LNCaP clone FGC (cell line): ENCODE results near the gene TNFRSF19.
A peak's percentile ranks its signal among the peaks of the same experiment; 100 is the strongest.

Experiments
- DNase-seq: peaks from one replicate; pipeline ENCODE4 v3.0.0-alpha.2; 2011; ENCODE audit warnings: low read depth
- H3K4me3 ChIP-seq: 2 replicates; pipeline ENCODE4 v1.5.1; 2011; ENCODE audit warnings: mild to moderate bottlenecking, low read depth, low read length, control low read depth
- TF ChIP-seq, protein P1 (sequence below): IDR thresholded peaks from 2 replicates; pipeline ENCODE4 v1.5.1; 2012; ENCODE audit warnings: mild to moderate bottlenecking; ENCODE audit not compliant: control insufficient read depth, insufficient read depth; ENCODE audit errors: extremely low read depth

TNFRSF19 gene

DNA sequence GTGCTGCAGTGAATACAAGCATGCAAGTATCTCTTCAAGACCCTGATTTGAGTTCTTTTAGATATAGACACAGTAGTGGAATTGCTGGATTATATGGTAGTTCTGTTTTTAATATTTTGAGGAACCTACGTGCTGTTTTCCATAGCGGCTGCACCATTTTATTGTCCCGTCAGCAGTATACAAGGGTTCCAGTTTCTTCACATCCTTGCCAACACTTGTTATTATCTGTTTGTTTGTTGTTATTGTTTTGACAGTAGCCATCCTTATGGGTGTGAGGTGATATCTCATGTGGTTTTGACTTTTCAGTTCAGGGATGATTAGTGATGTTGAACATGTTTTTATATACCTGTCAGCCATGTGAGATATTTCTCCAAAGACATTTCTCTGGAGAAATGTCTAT lies 53.2 kb downstream of the TNFRSF19 start:
- no peak for DNase-seq
- H3K4me3 ChIP-seq, result no peak overlapping the region
- TF ChIP-seq, protein P1, sequence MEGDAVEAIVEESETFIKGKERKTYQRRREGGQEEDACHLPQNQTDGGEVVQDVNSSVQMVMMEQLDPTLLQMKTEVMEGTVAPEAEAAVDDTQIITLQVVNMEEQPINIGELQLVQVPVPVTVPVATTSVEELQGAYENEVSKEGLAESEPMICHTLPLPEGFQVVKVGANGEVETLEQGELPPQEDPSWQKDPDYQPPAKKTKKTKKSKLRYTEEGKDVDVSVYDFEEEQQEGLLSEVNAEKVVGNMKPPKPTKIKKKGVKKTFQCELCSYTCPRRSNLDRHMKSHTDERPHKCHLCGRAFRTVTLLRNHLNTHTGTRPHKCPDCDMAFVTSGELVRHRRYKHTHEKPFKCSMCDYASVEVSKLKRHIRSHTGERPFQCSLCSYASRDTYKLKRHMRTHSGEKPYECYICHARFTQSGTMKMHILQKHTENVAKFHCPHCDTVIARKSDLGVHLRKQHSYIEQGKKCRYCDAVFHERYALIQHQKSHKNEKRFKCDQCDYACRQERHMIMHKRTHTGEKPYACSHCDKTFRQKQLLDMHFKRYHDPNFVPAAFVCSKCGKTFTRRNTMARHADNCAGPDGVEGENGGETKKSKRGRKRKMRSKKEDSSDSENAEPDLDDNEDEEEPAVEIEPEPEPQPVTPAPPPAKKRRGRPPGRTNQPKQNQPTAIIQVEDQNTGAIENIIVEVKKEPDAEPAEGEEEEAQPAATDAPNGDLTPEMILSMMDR, result no peak

DNA sequence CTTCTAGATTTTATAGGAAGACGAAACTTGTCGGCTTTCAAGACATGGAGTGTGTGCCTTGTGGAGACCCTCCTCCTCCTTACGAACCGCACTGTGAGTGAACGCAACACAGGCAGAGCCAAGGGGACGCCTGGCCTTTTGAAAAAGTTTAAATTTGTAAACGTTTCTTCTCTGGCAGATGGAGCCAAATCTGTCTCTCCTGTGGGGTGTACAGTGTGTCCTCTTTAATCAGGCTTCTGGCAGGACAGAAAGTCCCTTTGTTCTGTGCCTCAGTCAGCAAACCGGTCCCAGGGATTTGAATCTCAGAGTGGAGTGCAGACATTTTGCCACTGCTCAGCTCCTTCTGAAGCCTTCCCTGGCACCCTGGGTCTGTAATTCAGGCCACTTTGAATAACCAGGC lies 56.5 kb downstream of the TNFRSF19 start:
- TF ChIP-seq, protein P1, result no peak

DNA sequence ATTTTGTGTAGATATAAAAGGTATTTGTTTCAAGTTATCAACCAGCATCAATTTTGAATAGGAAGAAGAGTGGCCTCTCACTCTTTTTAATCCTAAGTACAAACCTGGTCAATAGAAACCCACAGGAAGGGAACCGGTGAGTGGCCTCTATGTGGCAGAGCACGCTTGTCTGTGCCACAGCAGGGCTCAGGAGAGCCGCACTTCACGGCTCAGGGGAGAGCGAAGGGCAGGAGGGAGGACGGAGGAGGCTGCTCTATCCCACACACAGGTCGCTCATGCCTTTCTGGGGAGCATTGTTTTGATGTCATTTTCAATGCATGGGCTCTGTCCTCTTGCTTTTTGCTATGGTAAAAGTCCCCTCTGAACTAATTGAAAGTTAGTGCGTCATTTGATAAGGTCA lies 57.2 kb downstream of the TNFRSF19 start:
- no peak overlapping the region for H3K4me3 ChIP-seq
- TF ChIP-seq, protein P1, result no peak
- no peak for DNase-seq

More for the DNA sequence above, 56.5 kb downstream of the TNFRSF19 start:
- DNase-seq, result no peak
- no peak overlapping the region for H3K4me3 ChIP-seq

DNA sequence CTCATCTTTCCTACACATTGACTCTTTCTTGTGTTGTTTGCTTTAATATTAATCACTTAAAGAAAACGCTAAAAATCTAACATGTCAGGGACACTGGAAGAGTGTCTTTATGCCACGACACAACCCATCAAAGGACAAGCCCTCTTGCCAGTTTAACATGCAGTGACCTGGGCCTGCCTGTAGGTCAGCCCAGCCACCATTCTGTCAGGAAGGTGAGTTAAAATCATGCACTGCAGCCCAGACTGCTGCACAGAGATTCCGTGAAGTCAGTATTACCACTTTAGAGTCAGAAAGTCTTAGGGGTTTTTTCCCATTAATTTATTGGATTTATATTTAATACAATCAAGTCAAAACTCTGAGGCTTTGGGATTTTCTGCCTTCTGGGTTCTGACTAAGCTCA lies 58.0 kb downstream of the TNFRSF19 start:
- TF ChIP-seq, protein P1, result no peak
- H3K4me3 ChIP-seq, result no peak overlapping the region
- DNase-seq, result no peak

DNA sequence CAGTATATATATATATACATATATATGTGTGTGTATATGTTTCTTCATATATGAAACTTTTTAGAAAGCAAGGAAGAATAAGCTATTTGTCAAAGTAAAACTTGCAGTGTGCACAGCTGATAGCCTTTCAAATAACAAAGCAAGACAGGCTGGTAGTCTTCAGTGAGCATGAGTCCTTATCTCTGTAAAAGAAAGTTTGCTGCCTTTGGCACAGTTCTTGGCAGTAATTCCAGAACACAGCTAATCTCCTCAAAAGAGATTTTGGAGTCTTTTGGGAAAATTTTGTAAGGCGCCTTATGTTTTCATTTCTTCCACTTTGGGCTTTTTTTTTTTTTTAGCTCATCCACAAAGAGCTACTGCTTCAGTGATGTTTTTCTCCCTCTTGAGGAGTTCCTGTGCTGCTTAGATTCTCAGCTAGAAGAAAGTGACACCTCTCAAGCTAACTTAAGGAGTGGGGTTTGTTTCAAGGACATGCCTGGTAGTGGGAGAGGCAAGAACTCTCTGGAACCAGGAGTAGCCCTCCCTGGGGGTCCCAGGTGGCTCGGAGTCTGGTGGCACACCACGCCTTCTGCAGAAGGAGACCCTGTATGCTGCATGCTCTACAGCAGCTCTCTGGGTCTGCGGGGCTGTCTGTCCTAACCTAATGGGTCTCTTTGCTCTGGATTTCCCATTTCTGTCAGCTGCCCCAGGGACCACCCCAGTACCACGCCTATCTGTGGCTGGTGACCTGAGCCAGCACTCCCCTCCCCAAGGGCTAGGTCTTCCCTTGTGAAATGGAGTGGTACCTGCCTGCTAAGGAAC lies 58.8 kb downstream of the TNFRSF19 start:
- TF ChIP-seq, protein P1, result no peak
- DNase-seq, result no peak
- no peak overlapping the region for H3K4me3 ChIP-seq

DNA sequence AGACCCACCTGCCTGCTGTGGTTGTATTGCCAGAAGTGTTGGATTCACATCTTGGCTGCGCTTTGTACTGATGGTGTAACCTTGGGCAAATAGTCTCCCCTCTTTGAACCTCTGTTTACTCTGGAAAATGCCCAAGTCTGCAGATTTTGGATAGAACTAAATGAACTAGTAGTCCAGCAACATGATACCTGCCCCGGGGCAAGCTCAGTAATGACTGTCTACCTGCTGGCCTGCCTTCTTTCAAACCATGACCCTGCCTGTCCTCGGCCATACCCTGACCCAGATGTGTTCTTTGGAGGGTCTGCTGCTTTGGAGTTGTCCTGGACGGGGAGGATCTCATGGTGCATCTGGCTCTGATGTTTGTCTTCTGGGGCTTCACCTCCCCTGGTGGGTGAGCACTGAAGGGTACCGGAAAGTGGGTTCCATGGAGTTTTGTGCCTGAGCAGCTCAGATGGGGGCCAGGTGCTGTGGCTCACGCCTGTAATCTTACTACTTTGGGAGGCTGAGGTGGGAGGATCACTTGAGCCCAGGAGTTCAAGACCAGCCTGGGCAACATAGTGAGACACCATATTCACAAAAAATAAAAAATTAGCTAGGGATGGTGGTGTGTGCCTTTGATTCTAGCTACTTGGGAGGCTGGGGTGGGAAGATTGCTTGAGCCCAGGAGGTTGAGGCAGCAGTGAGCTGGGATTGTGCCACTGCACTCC lies 59.5 kb downstream of the TNFRSF19 start:
- TF ChIP-seq, protein P1, result no peak
- peak; percentile 60 for DNase-seq
- H3K4me3 ChIP-seq, result no peak overlapping the region
